Measurements from ENCODE around the gene AIP.
"Not testable (repeated sequence)": the region's sequence is repeated elsewhere in the genome, so short reads cannot be mapped to it uniquely, and the experiment has no call there.

AIP gene

DNA sequence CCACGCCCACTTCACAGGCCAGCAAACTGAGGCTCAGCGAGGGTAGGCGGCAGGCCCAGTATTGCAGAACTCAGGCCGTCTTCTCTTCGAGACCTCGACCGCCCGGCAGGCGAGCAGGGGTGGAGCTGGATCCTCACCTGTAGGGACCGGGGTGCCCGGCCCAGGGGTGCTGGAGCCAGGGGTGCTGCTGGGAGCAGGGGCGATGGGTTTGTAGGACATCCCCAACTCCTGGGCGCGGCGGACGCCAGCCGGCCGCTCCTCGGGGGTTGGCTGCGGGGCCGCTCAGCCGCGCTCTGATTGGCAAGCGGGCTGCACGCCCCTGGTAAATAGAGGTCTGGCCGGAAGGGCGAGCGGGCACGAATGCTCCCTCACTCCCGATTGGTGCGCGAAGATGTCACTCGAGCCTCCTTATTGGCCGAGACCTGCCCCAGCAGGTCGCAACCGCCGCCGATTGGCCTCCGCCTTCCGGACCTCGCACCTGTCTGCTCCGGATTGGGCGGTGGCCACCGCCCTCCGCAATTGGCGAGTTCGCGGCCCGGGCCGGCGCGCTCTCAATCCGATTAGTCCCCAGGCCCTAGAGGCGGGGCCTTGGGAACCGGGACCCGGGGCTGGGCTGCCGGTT lies 25.1 kb downstream of the AIP start, which contains the start of gene CDK2AP2:
Gene CDK2AP2 (minus strand): TSS at position 299 of the 622 bp plus-strand sequence. CDS start 80 bp downstream, at position 219.
- DNase-seq = peak; percentile 96

DNA sequence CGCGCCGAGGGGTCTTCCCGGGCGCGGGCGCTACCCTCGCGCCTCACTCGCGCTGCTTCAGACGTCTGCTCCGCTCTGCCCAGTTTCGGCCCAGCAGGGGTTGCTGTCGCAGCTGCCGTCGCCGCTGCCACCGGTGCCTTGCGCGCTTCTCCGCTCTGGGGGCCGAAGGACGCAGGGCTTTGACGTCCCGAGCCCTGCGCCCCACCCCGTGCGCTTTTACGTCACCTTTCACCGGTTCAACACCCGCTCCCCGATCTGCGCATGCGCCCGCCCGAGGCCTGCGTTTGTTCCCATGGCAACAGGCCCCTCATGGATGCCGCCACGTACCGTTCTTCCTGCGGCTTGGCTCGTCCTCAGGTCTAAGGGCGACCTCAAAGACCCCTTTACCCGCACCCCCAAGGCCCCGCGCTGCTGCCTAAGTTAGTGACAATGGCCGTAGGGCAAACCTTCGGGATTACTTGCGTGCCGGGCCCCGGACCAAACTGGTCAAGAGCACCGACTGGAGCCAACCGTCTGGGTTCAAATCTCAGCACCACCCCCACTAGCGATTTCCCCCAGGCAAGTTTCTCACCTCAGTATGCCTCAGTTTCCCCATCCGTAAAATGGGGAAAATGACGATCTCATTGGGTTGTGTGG lies 25.8 kb downstream of the AIP start:
- peak; percentile 96 for DNase-seq

- no peak for DNase-seq
Observed at GRCh38 chr11:67510023-67510345, 27.2 kb downstream of the AIP start.

DNA sequence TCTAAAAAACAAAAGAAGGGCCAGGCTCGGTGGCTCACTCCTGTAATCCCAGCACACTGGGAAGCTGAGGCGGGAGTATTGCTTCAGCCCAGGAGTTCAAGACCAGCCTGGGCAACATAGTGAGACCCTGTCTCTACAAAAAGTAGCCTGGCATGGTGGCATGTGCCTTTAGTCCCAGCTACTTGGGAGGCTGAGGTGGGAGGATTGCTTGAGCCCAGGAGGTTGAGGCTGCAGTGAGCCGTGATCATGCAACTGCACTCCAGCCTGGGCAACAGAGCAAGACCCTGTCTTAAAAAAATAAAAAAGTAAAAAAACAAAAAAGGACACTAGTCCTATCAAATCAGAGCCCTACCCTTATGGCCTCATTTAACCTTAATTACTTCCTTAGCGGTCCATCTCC lies 28.7 kb downstream of the AIP start:
- not testable (repeated sequence) for DNase-seq

GRCh38 chr11:67514116-67514515 lies 31.3 kb downstream of the AIP start:
- DNase-seq = no peak

DNA sequence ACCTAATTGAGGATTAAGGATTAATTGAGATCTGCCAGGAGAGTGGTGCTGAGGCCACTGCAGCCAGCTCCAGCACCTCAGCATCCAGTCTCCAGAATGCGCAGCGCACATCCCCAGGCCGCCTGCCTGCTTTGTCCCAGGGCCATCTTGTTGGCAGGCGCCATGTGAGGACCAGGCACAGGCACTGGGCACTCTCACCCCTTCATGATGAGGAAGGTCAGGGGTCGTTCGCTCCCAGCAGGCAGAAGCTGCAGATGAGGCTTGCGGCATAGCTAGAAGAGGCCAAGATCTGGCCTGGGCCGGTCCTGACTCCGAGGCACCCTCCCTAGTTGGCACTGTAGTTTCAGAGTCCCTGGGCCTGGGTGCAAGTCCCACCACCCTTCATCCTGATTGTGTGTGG lies 34.0 kb downstream of the AIP start:
- no peak for DNase-seq

DNA sequence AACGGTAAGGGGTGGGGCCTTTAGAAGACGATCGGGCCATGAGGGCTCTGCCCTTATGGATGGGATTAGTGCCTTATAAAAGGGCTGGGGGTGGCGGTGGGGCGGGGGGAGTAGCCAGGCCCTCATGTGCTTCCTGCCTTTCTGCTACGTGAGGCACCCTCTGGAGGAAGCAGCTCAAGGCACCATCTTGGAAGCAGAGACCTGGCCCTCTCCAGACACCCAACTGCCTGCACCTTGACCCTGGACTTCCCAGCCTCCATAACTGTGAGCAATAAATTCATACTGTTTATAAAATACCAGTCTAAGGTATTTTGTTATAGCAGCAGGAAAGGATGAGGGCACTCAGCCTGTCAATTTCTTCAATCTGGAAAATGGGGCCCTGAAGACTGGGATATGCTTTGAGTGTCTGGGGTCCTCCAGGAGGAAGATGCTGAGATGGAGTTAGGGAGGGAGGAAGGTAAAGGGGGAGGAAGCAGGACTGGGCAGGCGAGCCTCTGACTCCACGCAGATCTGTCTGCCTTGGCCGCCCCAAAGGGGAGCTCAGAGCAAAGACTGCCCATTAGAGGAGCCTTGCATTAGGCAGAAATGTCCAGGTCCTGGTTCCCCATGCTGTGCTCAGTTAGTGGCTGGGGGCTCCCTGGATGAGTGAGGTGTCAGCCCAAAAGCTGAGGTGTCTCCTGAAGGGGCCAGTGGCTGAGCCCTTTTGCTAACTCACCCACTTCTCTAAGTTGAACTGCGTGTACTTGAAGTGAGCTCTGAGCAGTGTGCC lies 35.1 kb downstream of the AIP start:
- no peak for DNase-seq

DNA sequence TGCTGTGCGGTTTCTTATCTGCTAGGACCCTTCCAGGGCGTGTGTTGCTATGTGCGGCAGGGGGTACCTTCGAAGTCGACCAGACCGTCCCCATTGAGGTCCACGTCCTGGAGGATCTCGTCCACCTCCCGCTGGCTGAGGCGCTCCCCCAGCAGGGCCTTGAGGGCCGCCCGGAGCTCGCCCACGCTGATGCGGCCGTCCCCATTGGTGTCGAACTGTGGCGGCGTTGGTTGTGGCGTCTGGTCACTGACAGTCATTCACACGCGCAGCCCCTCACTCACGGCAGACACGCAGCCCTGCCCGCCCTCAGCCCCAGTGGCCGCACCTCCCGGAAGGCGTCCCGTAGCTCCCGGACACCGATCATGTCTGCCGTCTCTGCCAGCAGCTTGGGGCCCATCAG lies 36.9 kb downstream of the AIP start:
- DNase-seq = no peak

DNA sequence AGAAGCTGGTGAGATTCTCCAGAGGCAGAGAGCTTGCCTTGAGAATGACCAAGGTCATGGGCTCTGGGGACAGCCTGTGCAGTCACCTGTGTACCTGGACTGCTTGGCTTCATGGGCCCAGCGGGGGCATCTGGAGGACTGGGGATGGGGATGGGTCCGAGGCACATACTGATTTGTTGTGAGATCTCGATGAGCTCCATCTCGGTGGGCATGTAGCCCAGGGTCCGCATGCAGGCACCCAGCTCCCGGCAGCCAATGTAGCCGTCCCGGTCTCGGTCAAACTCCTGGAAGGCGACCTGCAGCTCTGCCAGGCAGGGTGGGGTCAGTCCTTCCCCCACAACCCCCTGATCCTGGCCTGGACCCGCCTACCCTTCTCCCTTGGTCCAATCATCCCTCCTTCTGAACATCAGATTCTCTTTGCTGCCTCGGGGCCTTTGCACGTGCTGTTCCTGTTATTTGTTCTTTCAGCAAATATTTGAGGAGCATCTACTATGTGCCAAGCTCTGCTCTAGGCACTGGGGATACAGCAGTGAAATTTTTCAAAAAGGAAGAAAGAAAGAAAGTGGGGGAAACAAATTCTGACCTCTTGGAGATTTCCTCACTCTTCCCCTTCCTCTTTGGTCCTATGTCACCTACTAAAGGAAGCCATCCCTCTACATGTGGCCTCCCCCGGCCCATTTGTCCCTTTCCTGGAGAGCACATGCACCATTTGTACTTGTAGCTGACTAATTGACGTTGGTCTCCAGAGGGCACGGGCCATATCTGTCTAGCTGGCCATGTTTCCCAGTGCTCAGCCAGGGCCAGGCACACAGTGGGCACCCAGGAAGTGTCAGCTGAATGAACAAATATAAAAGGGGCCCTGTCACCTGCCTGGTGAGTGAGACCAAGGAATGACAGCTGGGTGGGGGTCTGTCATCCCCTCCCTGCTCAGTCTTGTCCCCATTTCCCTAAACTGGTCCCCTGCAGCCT lies 38.3 kb downstream of the AIP start:
- no peak for DNase-seq

DNA sequence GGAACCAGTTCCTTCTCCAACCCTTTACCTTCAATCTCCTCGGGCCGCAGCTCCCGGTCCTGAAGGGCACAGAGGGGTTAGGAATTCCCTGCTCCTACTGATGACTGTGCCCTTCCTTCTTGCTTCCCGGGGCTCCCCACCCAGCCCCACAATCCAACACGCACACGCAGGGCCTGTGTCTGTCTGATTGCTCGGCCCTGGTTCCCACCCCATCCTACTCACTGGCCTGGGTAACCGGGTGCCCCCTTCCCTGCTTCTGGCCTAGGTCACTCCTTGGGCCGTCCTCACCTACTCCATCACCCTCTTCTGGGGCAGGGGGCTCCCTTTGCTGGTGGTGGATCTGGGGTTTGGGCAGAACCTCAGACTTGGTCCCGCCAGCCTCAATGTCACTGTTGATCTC lies 39.1 kb downstream of the AIP start:
- DNase-seq = no peak

GRCh38 chr11:67522338-67522737 lies 39.5 kb downstream of the AIP start:
- no peak for DNase-seq

- DNase-seq = no peak
Observed at GRCh38 chr11:67522844-67523555, 40.2 kb downstream of the AIP start, which contains the start of gene CABP2. Gene CABP2 (minus strand): TSS chr11:67523446. CDS start chr11:67523326, 120 bp downstream.

- no peak for DNase-seq
Observed at GRCh38 chr11:67523556-67524479, 41.0 kb downstream of the AIP start.

GRCh38 chr11:67524480-67524808 lies 41.6 kb downstream of the AIP start:
- DNase-seq = no peak

GRCh38 chr11:67525275-67525976 lies 42.6 kb downstream of the AIP start:
- no peak for DNase-seq

DNA sequence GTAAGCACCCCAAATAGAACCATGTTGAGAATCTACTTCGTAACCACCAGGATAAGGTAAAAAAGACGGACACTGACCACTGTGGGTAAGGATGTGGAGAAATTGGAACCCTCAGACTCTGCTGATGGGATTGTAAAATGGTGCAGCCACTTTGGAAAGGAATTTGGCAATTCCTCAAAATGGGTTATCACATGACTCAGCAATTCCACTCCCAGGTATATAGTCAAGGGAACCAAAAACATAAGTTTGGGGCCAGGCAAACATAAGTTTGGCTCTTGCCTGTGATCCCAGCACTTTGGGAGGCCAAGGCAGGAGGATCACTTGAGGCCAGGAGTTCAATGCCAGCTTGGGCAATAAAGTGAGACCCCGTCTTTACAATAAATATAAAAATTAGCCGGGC lies 45.5 kb downstream of the AIP start:
- DNase-seq = no peak

DNA sequence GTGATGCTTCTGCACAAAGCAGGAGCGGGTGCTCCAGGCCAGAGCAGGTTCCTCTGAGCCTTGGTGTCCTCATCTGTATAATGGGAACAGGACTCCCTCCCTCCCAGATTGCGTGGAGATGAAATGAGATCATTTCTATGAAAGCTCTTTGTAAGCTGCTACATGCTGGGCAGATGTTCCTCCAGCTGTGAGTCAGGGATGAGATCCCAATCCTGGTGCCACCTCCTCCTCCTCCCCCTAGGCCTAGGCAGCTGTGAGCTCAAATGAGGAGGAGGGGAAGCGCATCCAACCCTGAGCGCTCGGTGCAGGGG lies 47.4 kb downstream of the AIP start:
- DNase-seq = no peak

DNA sequence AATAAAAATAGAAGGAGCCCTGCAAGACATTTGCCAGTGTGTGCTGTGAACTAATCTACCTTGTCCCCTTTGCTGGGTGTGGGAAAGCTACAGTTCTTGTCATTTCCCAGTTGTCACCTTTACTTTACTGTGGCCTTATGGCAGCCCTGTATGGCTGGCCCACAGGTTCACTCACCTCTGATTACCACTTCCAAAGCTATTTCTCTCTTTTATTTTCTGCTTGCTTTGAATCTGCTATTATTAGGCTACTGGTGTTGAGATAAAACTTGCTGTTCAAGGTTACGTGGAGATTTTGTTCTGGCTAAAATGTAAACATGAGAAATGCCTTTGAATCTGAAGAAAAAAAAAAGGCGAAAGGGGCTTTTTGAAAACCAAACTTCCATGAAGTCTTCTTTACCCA lies 50.1 kb downstream of the AIP start:
- no peak for DNase-seq

GRCh38 chr11:67534070-67534679 lies 51.3 kb downstream of the AIP start:
- no peak for DNase-seq

DNA sequence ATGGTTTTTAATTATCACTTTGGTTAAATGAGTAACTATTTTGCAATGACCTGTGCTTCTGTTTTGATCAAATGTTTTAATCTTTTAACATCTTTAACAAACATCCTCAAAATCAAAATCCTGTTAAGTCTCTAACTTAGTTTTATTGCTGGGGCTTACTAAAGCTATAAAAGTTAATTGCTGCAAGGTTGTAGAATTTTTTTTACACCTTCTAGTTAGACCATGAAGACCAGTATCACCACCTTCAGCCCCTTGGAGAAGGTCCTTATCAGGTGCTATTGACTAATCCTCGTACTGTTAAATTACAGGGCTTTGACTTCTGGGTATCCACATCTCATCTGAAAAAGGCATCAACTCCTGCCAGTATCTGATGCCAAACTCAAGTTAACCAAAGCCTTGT lies 52.7 kb downstream of the AIP start:
- DNase-seq = no peak
